T-helper 9 cell (primary cell): Measurements from ENCODE around the gene CEP128.

Source experiments
- DNase-seq: peaks from one replicate; pipeline ENCODE4 v3.0.0-alpha.2; 2020

Gene CEP128

DNA sequence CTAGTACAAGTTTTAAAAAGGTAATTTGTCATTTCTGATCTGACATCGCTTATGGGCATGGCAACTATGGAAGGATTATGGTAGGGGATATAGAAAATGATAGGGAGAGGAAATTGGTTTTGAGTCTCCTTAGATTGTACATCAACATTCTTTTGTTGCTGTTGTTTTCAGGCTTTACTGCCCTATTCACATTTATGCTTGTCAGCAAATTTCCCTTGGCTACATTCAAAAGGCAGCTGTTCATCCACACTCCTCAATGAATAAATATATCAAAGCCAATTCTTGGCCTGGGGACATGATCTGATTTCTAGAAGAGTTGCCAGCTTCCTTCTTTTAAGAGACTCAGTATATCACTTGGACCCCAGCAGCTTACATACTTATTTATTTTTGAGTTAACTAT lies 283.4 kb downstream of the CEP128 start:
- DNase-seq, result no peak

DNA sequence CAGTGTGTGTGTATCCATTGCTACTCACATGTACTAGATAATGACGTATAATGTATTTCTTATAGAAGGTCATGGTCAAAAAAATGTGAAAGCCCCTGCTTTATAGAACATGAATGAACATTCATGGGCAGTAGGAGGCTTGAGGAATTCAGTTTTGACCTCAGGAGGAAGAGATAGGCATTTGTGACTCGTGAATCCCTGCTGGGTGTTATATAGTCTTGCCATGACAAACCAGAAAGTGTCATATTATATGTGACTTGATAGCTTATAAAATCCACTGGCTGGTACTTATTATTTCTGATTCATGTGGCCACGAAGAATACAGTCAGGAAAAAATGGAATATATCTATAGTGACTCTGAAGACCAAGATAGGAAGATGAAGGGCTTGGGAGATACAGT lies 287.6 kb downstream of the CEP128 start:
- DNase-seq, result no peak

DNA sequence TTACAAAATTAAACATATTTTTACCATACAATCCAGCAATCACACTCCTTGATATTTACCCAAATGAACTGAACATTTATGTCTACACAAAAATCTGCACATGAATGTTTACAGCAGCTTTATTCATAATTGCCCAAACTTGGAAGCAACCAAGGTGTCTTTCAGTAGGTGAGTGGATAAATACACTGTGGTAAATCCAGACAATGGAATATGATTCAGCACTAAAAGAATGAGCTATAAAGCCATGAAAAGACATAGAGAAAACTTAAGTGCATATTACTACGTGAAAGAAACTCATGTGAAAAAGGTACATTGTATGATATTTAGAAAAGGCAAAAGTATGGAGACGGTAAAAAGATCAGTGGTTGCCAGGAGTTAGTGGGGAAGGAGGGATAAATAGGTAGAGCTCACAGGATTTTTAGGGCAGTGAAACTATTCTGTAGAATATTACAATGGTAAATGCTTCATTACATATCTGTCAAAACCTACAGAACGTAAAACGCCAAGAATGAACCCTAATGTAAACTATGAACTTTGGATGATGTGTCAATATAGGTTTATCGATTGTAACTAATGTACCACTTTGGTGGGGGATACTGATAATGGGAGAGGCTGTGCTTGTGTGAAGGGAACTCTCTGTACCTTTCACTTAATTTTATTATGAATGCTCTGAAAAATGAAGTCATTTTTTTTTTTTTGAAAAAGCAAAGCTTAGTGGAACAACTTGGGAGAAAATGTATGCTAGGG lies 295.7 kb downstream of the CEP128 start:
- no peak for DNase-seq

DNA sequence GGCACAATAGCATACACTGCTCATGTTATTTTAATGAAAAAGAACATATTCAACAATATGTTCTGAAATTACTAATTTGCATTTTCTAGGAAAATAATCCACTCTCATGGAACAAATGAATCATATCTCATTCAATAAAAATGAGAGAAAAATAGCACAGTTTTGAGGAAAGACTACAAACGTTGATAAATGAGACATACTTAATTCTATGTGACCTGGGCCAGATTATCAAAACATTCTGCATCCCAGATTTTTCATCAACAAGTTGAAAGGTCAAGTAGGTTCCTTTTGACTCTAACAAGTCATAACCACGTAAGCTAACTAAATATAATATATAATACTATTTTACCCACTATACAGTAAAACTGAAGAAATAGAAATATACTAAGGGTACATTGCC lies 296.7 kb downstream of the CEP128 start:
- DNase-seq, result no peak

DNA sequence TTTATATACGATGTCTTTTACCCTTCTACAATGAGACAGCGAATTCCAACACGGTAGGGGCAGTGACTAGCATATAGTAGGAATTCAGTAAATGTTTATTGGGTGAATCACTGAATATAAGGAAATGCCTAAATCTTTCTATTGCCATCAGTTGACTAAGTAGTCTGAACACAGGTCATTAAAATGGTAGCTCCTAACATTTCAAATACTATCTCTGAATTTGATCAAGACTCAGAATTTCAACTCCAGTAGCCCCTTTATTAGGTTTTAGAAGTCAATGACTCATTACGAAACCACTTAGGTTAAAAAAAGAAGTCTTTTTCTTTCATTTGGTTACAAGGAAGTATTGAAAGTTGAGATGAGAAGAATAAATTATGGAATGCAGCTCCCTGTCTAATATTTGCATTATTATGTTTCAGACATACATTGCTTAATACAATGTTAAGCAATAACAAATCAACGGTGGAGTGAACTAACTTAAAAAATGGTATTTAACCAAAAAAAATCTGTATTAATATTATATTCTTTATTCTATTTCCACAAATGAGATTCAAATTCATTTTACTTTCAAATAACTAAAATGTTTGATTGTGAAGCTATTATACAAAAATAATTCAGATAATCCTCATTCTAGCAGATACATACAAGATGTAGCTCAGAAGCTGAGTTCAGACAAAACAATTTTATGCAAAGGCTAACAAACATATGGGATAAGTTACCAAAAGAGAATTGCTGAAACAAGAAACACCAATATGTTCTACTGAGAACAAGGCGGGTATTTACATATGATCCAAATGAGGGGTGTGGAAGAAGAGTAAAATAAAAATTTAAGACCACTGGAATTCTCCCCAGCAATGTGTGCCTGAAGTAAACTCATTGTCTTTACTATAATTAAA lies 302.7 kb downstream of the CEP128 start:
- no peak for DNase-seq

DNA sequence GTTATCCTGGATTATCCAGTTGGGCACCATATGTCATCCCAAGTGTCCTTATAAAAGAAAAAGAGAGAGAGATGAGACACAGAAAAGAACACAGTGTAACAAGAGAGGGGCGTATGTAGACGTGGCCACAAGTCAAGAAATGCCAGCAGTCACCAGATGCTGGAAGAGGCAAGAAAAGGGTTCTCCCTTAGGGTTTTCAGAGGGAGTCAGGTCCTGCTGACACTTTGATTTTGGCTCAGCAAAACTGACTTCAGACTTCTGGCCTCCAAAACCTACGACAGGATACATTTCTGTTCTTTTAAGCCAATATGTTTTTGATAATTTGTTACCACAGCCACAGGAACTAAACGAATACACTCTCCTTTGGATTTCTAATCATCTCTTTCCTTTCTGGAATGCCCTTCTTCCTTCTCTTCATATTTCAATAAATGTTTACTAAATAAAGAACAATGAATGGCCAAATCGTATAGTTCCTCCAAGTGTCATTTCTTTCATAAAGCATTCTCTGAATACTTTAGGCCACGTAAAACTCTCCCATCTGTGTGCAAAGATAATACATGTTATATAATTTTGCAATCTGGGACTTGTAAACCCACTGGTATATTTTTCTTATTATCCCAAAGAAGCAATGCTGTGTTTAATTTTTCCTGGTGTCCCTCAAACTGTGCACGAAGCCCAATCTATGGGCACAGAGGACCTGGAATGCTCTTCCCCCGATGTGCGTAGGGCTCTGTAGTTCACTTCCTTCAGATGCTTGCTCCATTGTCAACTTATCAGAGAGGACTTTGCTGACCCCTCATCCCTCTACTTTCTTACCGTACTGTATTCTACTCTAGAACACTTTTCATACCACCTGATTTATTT lies 303.6 kb downstream of the CEP128 start:
- DNase-seq, result no peak

DNA sequence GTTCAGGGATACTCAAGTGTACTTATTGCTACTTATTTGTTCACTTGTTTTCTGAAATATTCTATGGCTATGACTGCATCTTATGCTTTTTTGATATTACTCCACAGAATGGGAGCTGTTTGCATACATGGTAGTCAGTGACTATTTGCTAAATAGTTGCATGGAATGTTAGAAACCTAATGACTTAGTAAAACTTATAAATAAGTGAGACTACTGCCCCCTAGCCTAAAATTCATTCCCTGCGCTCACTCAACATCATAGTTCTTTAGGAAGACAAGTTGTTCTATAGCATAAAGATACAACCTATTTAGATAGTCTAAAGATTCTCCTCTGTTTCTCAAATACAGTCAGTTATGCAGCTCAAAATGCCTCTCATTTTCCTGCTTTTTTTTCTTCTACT lies 305.5 kb downstream of the CEP128 start:
- DNase-seq, result no peak

DNA sequence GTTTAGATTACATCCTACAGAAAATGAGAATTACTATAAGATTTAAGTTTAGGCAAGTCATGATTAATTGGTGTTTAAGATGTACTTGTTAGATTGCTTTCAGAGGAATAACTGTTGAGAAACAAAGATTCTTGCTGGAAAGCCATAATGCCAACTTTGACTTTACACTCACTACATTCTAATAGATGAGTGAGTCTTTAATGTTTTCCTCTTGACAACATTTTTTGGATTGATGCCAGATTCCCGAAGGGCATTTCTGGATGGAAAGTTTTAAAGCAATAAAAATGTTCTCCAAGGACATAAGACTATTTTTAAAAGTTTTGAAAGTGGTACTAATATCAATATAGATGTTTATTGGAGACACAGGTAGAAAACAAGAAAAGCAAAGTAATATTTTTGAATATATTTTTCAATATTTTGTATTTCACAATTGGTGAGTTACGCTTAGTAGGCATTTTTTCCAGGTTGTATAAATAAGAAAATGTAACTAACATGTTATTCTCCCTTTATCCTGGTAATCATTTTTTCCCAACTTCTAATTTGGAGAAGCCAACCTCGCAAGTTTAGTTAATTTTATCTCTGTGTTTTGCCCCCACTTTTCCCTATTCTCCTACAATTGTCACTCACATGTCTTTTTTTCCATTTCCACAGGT lies 307.3 kb downstream of the CEP128 start:
- no peak for DNase-seq

DNA sequence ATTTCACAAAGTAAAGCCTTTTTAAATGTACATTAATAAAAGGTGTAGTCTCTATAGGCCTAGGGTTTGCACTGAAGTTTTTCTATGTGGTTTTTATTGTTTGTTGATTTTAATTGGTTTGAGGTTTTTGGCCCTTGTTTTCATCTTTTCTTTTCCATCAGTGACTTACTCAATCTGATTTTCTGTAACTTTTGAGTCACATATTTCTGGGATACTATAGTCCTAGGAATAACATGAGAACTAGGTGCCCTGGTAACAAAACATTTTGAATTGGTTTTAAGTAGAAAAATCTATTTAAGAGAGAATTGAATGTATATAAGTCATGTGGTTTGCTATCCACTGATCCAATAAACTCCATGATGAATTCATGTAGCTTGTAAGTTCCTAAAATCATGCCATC lies 311.9 kb downstream of the CEP128 start:
- DNase-seq, result no peak

DNA sequence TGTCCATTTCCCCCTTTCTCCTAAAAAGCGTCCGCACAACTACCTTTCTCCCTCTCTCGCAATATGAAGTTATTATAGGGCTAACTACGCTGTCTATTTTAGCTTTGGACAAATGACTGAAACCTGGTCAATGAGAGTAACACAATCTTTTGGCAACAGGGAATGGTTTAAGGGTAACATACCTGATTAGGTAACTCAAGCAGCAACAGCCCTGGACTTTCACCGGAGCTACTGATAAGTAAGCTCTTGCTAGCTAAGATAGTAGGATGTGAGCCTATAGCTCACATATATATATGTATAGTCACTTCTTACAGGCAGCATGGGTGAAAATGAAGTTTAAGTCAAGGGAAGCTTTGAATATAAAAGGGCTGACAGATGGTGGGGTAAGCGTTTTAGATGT lies 313.0 kb downstream of the CEP128 start:
- DNase-seq, result no peak

DNA sequence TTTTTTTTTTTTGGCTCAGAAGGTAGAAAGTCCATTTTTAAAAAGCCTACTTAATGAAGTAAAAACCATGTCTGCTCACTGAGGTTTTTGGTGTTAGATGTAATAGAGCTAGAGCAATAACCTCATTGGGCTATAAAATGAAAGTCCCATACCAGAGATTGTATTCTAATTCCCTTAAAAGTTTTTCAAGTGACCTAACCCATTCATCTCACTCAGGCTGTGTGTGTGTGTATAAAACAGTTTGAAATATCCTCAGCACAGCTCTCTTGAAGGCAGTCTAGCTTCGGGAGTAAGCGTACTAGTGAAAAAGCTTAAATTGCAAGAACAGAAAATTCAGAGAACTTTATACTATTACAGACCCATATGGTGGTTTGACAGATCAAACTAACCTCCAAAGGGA lies 313.8 kb downstream of the CEP128 start:
- no peak for DNase-seq

DNA sequence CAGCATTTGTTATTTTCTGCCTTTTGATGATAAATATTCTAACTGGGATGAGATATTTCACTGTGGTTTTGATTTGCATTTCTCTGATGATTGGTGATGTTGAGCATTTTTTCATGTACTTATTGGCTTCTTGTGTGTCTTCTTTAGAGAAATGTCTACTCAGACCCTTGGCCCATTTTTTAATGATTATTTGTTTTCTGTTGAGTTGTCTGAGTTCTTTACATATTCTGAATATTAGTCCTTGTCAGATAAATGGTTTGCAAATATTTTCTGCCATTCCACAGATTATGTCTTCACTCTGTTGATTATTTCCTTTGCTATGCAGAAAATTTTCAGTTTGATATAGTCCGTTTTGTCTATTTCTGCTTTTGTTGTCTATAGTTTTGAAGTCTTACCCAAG lies 317.0 kb downstream of the CEP128 start:
- no peak for DNase-seq

DNA sequence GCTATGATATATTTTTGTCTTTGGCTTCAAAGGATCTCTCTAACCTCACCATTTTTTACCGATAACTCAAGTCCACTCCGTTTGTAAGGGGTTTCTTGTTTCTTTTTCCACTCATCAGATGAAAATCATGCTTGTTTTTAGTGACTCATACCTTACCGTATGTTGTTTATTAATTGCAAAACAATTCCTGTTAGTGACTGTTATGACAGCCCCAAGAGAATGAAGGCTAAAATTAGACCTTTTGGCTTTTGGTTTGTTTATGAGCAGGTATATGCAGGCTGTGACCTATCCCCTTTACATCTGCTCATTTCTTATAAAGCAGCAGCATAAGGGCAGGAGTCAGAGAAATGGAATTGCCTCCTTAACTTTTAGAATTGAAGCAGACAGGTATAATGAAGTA lies 319.8 kb downstream of the CEP128 start:
- no peak for DNase-seq

DNA sequence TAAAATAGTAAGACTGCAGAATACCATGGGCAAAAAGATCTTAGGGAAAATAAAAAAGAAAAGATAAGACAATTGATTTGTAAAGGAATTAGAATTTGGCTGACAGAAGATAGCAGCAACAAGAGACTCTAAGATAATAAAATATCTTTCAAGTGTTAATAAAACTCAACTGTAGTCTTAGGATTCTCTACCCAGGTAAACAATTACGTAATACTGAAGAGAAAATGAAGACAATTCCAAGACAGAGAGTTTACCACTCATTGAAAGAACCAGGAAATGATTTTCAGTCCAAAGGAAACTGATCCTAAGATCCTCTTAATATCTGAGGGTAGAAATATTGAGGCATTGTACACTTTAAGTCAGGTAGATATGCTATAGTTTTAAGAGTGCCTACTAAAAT lies 321.1 kb downstream of the CEP128 start:
- DNase-seq, result no peak

DNA sequence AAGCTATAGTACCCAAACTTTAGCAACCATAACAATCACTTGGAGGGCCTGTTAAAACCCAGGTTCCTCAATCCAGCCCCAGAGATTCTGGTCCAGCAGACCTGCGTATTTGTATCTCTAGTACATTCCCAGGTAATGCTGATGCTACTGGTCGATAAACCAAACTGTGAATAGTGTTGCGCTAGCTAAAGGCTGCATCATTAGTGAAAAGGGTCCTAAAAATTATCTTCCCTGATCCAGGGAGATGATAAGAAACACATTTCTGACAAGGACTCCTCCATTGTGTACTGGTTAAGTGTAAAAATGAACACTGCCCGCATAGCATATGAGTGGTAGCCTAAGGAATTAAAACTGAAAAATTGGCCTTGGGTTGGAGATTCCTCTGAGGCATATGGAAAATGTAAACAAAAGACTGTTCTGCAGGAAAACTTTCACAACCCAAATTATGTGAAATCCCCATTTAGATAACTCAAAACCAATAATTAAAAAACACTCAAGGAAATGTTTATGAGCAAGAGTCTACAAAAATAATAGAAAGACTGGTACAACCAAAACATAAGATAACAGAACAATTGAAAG lies 322.7 kb downstream of the CEP128 start:
- DNase-seq, result no peak

DNA sequence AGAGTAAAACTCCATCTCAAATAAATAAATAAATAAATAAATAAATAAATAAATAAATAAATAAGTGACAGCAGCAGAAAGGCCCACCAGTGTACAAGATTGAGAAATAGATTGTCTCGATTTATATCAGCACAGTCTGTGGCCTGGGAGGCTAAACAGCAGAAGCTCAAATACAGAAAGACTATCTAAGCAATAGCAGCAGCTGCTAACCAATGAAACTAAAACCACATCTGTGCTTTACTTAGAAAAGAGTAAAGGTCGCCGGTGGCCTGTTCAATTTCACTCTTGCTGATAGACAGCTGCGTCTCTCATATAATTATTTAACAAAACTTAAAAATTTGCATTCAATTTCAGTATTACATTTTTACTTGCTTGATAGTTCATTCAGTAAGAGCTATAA lies 325.7 kb downstream of the CEP128 start:
- no peak for DNase-seq

DNA sequence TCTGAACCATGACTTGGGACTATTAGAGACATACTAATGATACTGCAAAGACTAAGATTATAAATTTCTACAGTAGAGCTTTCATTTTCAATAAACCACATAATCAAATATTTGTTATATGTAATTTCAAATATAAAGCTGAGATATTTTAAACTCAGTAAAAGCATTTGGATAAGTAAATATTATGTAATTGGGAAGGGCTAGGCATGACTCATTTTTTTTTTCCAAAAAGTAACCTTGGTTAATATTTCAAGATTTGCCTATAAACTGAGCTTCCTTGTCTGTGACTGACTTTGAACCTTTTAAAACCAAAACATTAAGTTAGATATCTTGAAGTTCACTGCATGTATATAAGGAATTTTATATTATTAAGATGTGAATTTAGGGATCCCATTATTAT lies 332.5 kb downstream of the CEP128 start:
- no peak for DNase-seq

DNA sequence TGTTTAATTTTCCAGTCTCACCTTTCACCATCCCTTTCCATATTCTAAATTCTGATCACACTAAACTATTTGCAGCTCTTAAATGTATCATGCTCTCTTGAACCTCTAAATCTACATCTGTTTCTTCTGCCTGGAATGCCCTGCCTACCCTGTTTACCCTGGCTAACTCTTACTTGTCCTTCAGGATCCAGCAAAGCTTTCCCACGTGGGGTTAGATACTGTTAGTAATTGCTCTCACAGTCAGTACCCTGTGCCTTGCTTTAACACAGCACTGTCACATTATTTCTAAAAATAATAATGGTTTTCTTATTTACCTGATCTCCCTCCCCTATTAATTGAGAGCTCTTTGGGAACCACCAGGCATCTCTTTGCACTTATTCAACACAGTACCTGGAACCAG lies 333.0 kb downstream of the CEP128 start:
- no peak for DNase-seq

DNA sequence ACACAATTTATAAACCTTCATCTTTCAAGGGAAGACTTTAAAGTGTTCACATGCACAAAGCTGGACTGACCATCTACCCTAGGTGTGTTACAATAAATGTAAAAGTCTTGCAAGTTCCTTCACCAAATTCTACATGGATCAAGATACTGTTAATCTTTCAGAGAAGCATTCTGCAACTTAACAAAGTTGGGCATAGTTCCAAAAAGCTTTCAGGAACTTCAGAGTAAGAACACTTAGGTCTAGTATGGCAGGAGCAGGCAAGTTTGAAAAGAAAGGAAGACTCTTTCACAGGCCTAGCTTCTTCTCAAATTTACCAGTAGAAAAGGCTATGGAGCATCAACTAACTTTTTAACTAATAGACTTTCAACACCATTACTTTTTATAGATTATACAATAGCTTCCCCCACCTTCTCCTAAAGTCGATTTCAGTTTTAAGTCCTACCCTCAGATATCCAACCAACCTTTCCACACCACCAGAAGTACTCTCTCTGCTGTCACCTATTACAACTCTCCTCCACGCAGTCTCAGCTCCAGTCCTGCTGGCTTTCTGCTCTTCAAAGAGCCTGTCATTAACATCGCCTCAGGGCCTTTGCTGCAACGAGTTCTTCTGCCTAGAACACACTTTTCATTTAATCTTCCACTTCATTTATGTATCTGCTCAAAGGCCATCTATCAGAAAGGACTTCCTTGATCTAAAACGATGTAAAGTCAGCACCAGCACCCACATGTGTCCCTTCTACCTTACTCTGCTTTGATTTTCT lies 333.9 kb downstream of the CEP128 start:
- DNase-seq, result no peak

DNA sequence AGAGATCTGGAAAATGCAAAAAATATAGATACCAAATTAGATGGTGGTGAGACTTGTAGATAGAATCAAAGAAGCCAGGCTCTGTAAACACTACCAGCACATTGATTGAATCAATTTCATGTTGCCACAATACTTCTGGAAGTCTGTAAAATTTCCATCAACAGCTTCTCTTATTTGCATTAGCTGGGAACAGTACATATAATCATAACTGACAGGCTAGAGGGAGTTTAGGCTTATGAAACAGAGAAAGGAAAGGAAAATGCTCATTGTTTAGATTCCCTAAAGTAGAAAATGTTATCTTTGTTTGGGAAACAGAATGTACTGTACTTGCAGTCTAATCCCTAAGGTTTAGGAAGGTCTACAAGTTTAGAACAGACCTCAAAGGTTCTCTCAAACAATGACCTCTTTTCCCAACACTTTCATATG lies 335.2 kb downstream of the CEP128 start:
- no peak for DNase-seq

DNA sequence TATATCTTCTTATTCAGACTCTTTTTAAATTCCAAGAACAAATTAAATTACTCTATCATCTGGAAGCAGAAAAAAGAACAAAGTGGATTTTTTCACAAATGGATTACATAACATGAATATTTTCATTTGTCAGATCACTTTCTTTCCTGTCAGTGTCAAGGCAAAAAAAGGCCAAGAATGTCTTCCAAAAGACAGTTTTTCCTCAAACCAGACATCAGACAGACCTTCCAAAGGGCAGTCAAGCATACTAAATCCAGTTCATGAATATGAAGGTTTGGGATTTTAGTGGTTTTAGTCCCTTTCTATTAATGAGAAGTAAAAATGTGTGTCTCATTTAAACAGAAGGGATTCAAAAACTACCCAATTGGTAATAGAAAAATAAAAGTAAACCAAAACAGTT lies 336.0 kb downstream of the CEP128 start:
- no peak for DNase-seq

DNA sequence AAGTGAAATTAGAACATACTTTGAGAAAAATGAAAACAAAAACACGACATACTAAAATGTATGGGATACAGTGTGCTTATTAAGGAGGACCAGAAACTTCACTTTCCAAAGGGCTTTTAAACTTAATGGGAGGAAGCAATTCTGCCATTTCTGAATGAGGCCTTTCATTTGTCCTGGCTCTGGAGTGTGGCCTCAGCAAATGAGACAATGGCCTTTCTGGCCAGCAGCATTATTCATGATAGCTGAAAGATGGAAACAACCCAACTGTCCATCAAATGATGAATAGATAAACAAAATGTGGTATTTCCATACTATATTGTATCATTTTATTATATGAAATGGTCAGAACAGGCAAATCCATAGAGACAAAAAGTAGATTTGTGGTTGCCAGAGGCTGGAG lies 338.6 kb downstream of the CEP128 start:
- DNase-seq, result no peak
